ENCODE results near the gene MACROD1. TPM values are rescaled to one million over a fixed set of nuclear protein-coding genes. Genes with fewer than 3 reads are reported as not detected.

MACROD1 gene
- total RNA-seq, 1 experiment from 2014 or later: 36.9 TPM

- TF ChIP-seq ARID4B (CRISPR knock-in tag; IDR thresholded peaks at IDR 0.05; ENCODE audit: borderline replicate concordance): no peak
- no peak for TF ChIP-seq ATF1 (CRISPR knock-in tag; IDR thresholded peaks at IDR 0.05)
- no peak for TF ChIP-seq CREM (CRISPR knock-in tag; IDR thresholded peaks at IDR 0.05)
- no peak for TF ChIP-seq ZNF512 (CRISPR knock-in tag; IDR thresholded peaks at IDR 0.05; ENCODE audit: borderline replicate concordance)
- no peak for TF ChIP-seq CBFB (CRISPR knock-in tag; IDR thresholded peaks at IDR 0.05; ENCODE audit: low read depth)
- no peak for TF ChIP-seq JUN (CRISPR knock-in tag; IDR thresholded peaks at IDR 0.05)
- 0 out of 2 replicates have a peak, but pooled peaks have one; percentile 45 for TF ChIP-seq ZNF423 (CRISPR knock-in tag; IDR thresholded peaks at IDR 0.05)
- no peak for TF ChIP-seq RELA (CRISPR knock-in tag; IDR thresholded peaks at IDR 0.05; ENCODE audit: borderline replicate concordance)
- no peak for TF ChIP-seq NFATC4 (CRISPR knock-in tag; IDR thresholded peaks at IDR 0.05)
- TF ChIP-seq FOXJ3 (CRISPR knock-in tag; IDR thresholded peaks at IDR 0.05; ENCODE audit: borderline replicate concordance): no peak
- no peak for TF ChIP-seq NR2C2 (CRISPR knock-in tag; IDR thresholded peaks at IDR 0.05)
- no peak for TF ChIP-seq ATF6 (CRISPR knock-in tag; IDR thresholded peaks at IDR 0.05)
- no peak for TF ChIP-seq SP1 (CRISPR knock-in tag; conservative IDR thresholded peaks at IDR 0.05)
- no peak for TF ChIP-seq ELF4 (CRISPR knock-in tag; IDR thresholded peaks at IDR 0.05; ENCODE audit: low read depth)
- no peak for TF ChIP-seq OVOL2 (CRISPR knock-in tag; IDR thresholded peaks at IDR 0.05; ENCODE audit: borderline replicate concordance)
- no peak for TF ChIP-seq NR1H2 (CRISPR knock-in tag; IDR thresholded peaks at IDR 0.05)
- no peak for TF ChIP-seq SMAD3 (CRISPR knock-in tag; IDR thresholded peaks at IDR 0.05; ENCODE audit: borderline replicate concordance)
- no peak for TF ChIP-seq GRHL2 (CRISPR knock-in tag; IDR thresholded peaks at IDR 0.05; ENCODE audit: insufficient replicate concordance, severe bottlenecking)
- TF ChIP-seq ZMAT4 (CRISPR knock-in tag; IDR thresholded peaks at IDR 0.05): no peak
- TF ChIP-seq ERG (CRISPR knock-in tag; IDR thresholded peaks at IDR 0.05): no peak
- TF ChIP-seq GABPB1 (CRISPR knock-in tag; IDR thresholded peaks at IDR 0.05): no peak
- 0 out of 2 replicates have a peak, but pooled peaks have one; percentile 35 for TF ChIP-seq STAT6 (CRISPR knock-in tag; conservative IDR thresholded peaks at IDR 0.05; ENCODE audit: low read depth)
- no peak for TF ChIP-seq TEAD1 (CRISPR knock-in tag; IDR thresholded peaks at IDR 0.05)
- no peak for TF ChIP-seq ZNF317 (CRISPR knock-in tag; IDR thresholded peaks at IDR 0.05; ENCODE audit: borderline replicate concordance, low read depth)
- TF ChIP-seq TEAD4 (CRISPR knock-in tag; IDR thresholded peaks at IDR 0.05): no peak
- no peak for TF ChIP-seq USF2 (CRISPR knock-in tag; IDR thresholded peaks at IDR 0.05)
Measured at GRCh38 chr11:64000026-64000739, 165.7 kb downstream of the MACROD1 start (continued).

All from WTC11 (cell line).